GM12873 (cell line): ENCODE measurements around the gene SGPP2.

Source experiments
- TF ChIP-seq, protein P1 (sequence below): IDR thresholded peaks from 2 replicates; pipeline ENCODE4 v1.5.1; 2012; ENCODE audit warnings: low read depth, mild to moderate bottlenecking, moderate library complexity, low read length, control low read depth; ENCODE audit not compliant: insufficient read depth; ENCODE audit errors: missing control alignments

The SGPP2 gene

DNA sequence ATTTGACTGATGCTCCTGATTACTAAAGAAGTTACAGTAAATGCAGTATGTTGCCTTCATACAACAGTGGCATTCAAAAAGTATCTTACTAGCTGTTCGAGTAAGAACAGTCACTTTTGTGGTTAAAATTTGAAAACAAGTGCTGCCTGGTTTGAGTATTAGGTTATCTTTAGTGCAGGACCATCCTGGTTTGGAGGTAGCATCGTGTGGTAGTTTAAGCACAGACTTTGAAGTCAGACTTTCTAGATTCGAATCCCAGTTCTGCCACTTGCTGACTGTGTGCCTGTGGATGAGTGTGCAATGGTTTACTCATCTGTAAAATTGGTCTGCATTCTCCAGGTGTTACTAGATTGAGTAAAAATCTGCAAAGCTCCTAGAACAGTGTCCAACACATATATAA, 96.8 kb downstream of the SGPP2 start:
- TF ChIP-seq, protein P1, sequence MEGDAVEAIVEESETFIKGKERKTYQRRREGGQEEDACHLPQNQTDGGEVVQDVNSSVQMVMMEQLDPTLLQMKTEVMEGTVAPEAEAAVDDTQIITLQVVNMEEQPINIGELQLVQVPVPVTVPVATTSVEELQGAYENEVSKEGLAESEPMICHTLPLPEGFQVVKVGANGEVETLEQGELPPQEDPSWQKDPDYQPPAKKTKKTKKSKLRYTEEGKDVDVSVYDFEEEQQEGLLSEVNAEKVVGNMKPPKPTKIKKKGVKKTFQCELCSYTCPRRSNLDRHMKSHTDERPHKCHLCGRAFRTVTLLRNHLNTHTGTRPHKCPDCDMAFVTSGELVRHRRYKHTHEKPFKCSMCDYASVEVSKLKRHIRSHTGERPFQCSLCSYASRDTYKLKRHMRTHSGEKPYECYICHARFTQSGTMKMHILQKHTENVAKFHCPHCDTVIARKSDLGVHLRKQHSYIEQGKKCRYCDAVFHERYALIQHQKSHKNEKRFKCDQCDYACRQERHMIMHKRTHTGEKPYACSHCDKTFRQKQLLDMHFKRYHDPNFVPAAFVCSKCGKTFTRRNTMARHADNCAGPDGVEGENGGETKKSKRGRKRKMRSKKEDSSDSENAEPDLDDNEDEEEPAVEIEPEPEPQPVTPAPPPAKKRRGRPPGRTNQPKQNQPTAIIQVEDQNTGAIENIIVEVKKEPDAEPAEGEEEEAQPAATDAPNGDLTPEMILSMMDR, result no peak

DNA sequence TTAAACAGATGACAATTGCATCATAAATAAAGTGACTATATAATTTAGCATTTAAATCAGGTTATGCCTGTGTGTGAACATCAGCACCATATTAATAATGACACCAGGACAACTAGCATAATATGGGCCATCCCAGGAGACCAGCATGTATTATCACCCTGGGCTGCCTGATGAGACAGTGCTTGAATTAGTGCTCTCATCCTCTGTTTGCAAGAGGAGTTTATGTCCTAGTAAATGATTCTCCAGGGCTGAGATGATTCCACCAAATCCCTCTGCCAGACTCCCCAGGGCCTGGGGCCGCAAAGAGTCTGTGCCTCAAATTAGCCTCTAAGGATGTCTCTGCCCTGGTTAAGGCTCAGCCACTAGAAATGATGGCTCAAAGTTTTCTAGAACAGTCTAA, 97.7 kb downstream of the SGPP2 start:
- TF ChIP-seq, protein P1, result no peak

DNA sequence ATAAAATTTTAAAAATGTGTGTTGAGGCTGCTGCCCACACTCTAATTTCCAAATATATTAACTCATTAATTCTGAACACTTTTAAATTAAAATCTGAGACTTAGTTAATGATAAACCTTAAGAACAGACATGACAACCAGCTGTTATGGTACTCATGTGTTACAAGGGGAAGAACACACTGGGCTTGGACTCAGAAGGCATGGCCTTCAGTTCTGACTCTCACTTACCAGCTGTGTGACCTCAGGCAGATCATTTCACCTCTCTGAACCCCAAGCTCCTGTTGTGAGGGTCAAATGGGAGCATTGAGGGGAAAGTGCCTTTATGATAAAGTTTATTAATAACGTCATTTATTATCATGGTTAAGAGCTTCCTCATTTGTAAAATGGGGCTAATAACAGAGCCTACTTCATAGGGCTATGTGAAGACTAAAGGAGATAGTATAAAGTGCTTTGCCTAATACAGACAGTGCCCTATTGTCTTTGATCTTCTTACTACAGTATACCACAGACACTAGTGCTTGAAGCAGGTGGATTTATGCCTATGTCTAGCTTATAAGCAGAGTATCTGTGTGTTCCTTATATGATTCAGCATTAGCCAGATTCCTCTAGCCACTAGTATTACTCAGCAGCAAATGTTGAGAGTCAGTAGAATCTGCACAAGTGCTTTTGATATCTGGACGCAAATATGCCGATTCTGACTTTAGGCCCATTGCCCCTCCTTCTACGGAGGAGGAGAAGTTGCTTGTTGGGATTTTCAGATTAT, 99.6 kb downstream of the SGPP2 start:
- TF ChIP-seq, protein P1, result no peak

DNA sequence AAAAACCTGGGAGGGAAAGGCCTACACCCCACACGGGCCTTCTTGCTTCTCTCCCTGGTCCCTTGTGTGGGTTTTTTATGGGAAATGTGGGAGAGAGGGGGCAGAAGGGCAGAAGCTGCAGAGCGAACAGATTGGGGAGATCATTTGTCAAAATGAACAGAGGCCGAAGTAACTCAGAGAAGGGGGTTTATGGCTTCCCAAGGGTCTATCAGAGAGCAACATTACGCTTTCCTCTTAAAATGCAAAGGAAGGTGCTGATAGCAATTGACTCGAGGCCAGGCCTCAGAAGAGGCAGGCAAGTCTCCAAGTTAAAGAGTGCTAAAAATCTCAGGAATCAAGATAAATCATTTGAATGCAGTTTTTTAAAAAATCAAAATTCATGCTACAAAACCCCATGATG, 101.5 kb downstream of the SGPP2 start:
- TF ChIP-seq, protein P1, result no peak

DNA sequence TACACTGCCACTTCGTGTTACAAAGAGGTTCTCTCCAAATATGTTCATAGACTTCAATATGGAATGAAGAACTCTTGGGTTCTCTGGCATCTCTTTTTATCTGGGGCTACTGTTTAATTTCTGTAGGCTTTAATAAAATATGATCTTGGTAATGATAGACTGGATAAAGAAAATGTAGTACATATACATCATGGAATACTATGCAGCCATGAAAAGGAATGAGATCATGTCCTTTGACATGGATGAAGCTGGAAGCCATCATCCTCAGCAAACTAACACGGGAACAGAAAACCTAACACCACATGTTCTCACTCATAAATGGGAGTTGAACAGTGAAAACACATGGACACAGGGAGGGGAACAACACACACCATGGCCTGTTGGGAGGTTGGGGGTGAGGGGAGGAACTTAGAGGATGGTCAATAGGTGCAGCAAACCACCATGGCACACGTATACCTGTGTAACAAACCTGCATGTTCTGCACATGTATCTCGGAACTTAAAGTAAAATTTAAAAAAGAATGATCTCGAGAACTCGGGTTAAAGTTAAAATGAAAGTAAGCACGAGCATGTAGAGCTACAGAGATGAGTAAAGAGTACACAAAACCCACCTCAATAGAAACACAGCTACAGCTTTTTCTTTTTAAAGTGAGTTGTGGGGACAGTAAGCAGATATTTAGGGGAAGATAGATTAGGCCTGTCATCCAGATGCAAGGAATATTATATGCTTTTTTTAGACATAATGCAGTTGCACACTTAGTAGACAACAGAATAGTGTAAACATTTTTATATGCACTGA, 102.3 kb downstream of the SGPP2 start:
- TF ChIP-seq, protein P1, result no peak

DNA sequence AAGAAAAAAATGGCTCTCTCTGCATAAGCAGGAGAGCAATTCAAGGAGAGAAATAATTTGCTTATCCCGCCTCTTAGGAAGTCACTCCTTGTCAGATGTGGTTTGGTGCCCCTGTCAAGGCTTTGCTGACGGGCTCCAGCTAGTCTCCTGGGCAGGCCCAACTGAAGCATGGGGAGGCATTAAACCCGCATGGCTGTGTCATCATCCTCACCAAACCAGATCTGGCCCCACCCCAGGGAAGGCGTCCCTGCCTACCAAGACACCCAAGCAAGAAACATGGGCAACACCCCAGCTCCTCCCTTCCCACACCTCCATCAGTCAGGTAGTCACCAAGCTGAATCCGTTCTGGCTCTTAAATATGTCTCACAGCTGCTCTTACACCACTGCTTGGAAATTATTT, 108.0 kb downstream of the SGPP2 start:
- TF ChIP-seq, protein P1, result no peak

DNA sequence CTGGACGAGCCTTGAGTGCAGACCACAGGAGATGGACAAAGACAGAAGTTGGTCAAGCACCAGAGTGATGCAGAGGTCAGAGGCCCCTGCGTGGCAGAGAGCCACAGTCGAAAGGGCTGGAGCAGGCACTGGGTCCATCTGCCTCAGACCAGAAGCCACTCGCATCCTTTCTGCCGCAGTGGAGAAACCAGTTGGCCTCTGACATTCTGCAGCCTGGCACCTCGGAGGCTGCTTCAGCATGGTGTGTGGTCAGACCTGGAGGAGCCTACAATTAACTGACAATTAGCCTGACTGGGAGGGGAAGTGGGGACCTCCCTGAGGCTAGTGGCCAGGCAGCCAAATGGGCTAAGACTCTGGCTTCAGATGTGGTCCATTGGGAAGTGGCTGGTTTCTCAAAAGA, 111.1 kb downstream of the SGPP2 start:
- TF ChIP-seq, protein P1, result no peak
